Brain microvascular endothelial cell (primary cell): ENCODE data around the gene KMT2E.

Experiments
- DNase-seq: peaks from one replicate; pipeline ENCODE4 v3.0.0-alpha.2; 2020
- H3K27ac ChIP-seq: fragments of 250-450 bp; sonication (Bioruptor Pico); 2 replicates; pipeline ENCODE4 v1.5.1; 2020; ENCODE audit warnings: mild to moderate bottlenecking, moderate library complexity
- H3K27me3 ChIP-seq: fragments of 250-450 bp; sonication (Bioruptor Pico); replicated peaks from 2 replicates; pipeline ENCODE4 v1.5.1; 2020; ENCODE audit warnings: mild to moderate bottlenecking
- H3K36me3 ChIP-seq: fragments of 250-450 bp; sonication (Bioruptor Pico); replicated peaks from 2 replicates; pipeline ENCODE4 v1.5.1; 2020; ENCODE audit warnings: mild to moderate bottlenecking
- H3K4me3 ChIP-seq: 2 replicates; pipeline ENCODE4 v1.5.1; 2011; ENCODE audit warnings: low read depth, mild to moderate bottlenecking, control low read depth, low read length, moderate library complexity
- CTCF ChIP-seq: IDR thresholded peaks from 2 replicates; pipeline ENCODE4 v1.5.1; 2011; ENCODE audit warnings: low read depth, mild to moderate bottlenecking, moderate library complexity, low read length, control low read depth, inconsistent platforms; ENCODE audit errors: missing control alignments
- in situ Hi-C: cut with HindIII; loops from 2 replicates; pipeline ENCODE4 v1.10.0; 2017; ENCODE audit warnings: low sequenced_read_pairs, low pct_ligation_motif_present

Gene KMT2E

DNA sequence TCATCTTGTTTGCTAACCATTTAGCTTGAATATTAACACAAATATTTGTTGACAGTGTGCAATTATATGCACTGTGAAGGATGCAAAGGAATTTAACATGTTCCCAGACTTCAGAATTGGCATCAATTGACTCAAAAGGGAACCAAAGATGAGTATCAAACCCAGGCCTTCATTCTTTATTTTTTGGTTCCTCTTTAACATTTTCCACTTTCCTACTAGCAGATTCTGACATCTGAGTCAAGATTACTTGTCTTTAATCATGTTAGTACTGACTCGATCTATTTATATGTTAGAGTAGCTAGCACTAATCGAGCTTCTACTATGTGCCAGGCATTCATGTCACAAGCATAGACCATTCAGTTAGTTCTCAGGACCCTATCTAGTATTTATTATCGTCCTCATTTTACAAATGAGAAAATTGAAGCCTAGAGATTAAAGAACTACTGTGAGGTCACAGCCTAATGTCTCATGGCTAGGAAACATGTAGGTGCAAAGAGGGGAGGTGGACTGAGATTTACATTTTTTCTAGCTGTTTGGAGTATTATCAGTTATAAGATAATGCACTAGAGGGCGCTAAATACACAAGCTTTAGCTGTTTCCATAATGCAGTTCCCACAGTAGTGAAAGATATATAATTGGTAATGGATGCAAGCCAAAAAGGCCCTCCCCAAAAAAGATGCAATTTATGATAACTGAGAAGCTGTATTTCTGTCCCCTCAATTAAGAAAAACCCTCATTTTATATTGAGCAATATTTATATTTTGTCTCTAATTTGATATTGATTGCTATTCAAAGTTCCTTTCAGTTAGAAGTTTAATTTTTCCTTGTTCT lies 32.9 kb upstream of the KMT2E start:
- Histone ChIP-seq H3K4me3 (no peak overlapping the region), H3K27ac (peak overlapping the region; percentile 97), H3K27me3 (no peaks in the 10 kb centered on the region), H3K36me3 (no peaks in the 10 kb centered on the region)
- DNase-seq = no peak
- in situ Hi-C loops = loop anchor here (25.0 kb wide), 1 partner anchor 106 kb away; no protein-coding TSS in a partner anchor
- TF ChIP-seq CTCF = peak; percentile 51

DNA sequence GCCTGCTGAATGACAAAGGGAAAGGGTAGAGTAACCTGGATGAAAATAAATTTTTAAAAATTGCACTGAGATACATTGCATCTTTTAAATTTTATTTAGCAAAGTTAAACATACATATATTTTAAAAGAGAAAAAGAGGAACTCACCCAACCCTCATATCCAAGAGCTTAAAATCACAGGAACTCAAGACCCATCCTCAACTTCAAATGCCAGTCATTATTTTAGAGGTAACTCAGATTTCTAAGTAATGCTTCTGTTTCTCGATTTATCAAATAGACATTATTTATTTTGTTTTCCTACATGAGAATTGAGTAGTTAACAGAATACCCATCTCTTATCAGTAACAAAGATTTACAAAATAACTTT lies 32.4 kb upstream of the KMT2E start:
- DNase-seq = no peak
- Histone ChIP-seq H3K36me3 (no peaks in the 10 kb centered on the region), H3K27me3 (no peaks in the 10 kb centered on the region), H3K27ac (peak overlapping the region; percentile 97), H3K4me3 (no peak overlapping the region)
- no peak for TF ChIP-seq CTCF
- in situ Hi-C loops = loop anchor here (25.0 kb wide), 1 partner anchor 106 kb away; no protein-coding TSS in a partner anchor

GRCh38 chr7:104982308-104983075 lies 31.5 kb upstream of the KMT2E start:
- Histone ChIP-seq H3K27ac (peak overlapping the region; percentile 97), H3K27me3 (no peaks in the 10 kb centered on the region), H3K4me3 (no peak overlapping the region), H3K36me3 (no peaks in the 10 kb centered on the region)
- in situ Hi-C loops = loop anchor here (25.0 kb wide), 1 partner anchor 105 kb away; no protein-coding TSS in a partner anchor
- DNase-seq = no peak
- no peak for TF ChIP-seq CTCF

- TF ChIP-seq CTCF = no peak
- Histone ChIP-seq H3K36me3 (no peaks in the 10 kb centered on the region), H3K27me3 (no peaks in the 10 kb centered on the region), H3K4me3 (peak overlapping the region; percentile 64), H3K27ac (peak overlapping the region; percentile 97)
- in situ Hi-C loops = loop anchor here (25.0 kb wide), 1 partner anchor 104 kb away; no protein-coding TSS in a partner anchor
- no peak for DNase-seq
Measured at GRCh38 chr7:104983076-104983577, 30.9 kb upstream of the KMT2E start.

- TF ChIP-seq CTCF = peak; percentile 73
- peak overlapping the region; percentile 64 for H3K4me3 ChIP-seq
- in situ Hi-C loops = loop anchor here (25.0 kb wide), 1 partner anchor 103 kb away; no protein-coding TSS in a partner anchor
- peak; percentile 74 for DNase-seq
- H3K36me3 ChIP-seq = peaks cover 1% of the 10 kb centered on the region
- H3K27ac ChIP-seq = peak overlapping the region; percentile 97
- no peaks in the 10 kb centered on the region for H3K27me3 ChIP-seq
Measured at GRCh38 chr7:104983578-104984539, 30.1 kb upstream of the KMT2E start.
